Psoas muscle (tissue), 8 donors: Measurements from ENCODE around the gene SLIT3. TPM values are rescaled to one million over a fixed set of nuclear protein-coding genes. Genes with fewer than 3 reads are reported as not detected.

Source experiments
- ATAC-seq, 4 donors: fragments of 200-7000 bp; cut with Tn5 transposase; one replicate each; pipeline ENCODE4 v1.9.1; 2020; ENCODE audit warnings: moderate library complexity in 3 of 4, mild to moderate bottlenecking in 2 of 4
- DNase-seq, 2 donors: peaks; one replicate each; pipeline ENCODE4 v3.0.0-alpha.2; 2020
- H3K27ac ChIP-seq: fragments of 200-600 bp; one replicate; pipeline ENCODE4 v1.8.0; 2022
- H3K27me3 ChIP-seq, 3 donors: fragments of 200-600 bp in 1 of 3; one replicate each; pipeline versions ENCODE4 v1.6.1 to v1.8.0; 2013 to 2022; ENCODE audit warnings: low read length in 2 of 3, mild to moderate bottlenecking in 2 of 3, moderate library complexity in 1 of 3; ENCODE audit not compliant: insufficient read depth in 3 of 3
- H3K36me3 ChIP-seq, 2 donors: fragments of 200-600 bp in 1 of 2; one replicate each; pipeline versions ENCODE4 v1.6.1 to v1.8.0; 2013 to 2022; ENCODE audit warnings: low read depth in 1 of 2, mild to moderate bottlenecking in 1 of 2, moderate library complexity in 1 of 2; ENCODE audit not compliant: insufficient read depth in 1 of 2
- H3K4me1 ChIP-seq: fragments of 200-600 bp; one replicate; pipeline ENCODE4 v1.8.0; 2022
- H3K4me3 ChIP-seq: fragments of 200-600 bp; one replicate; pipeline ENCODE4 v1.8.0; 2022; ENCODE audit warnings: mild to moderate bottlenecking
- H3K9me3 ChIP-seq: fragments of 200-600 bp; one replicate; pipeline ENCODE4 v1.8.0; 2022
- WGBS, 3 donors: extraction: QIAGEN DNeasy Blood & Tissue Kit; methylation state at CpG; one replicate each; pipeline versions ENCODE4 v1.1.6 to v1.1.7; 2013; 5-methylcytosine and 5-hydroxymethylcytosine counted together
- intact Hi-C, 2 donors: fragments of 100-400 bp; cut with DNase I; formaldehyde crosslinking; loops; one replicate each; pipeline versions ENCODE4 v1.11.0 to v1.14.2; 2022
- polyA plus RNA-seq, 3 donors: library from polyadenylated mRNA; stranded (reverse); fragments of 200-250 nt; gene quantifications; one replicate each; pipeline ENCODE4 v1.2.3, GENCODE V29; 2013
- total RNA-seq, 4 donors: library from RNA; stranded (reverse); fragmentation: NEBNext Ultra II Directional in 2 of 4; extraction: Animal tissue kit (Norgen Biotek cat#: 25700) in 2 of 4; gene quantifications; one replicate each; pipeline versions ENCODE4 v1.2.1 to v1.2.4, GENCODE V29; 2021 to 2023
- TF ChIP-seq, protein P1 (sequence below): fragments of 200-600 bp; IDR thresholded peaks from one replicate; pipeline ENCODE4 v1.8.0; 2022; ENCODE audit warnings: antibody characterized with exemption
- donor health status: healthy with polysubstance abuse.
- donor health status: DM: no; HTN: no; CAD: no; lungs with moderate emphysema.
- donor health status: Bipolar disorder and iron deficiency.
- donor health status: healthy.
- donor health status: DM: yes; HTN: yes; CAD: no.
- donor health status: DM: no; HTN: no; CAD: no.
- donor health status: DM: no; HTN: no; CAD: no.
- donor health status: DM: yes; HTN: yes; CAD: no.

SLIT3 gene
- total and polyA plus RNA-seq, 7 donors = 0.81 to 5.9 (median 2.1) TPM

DNA sequence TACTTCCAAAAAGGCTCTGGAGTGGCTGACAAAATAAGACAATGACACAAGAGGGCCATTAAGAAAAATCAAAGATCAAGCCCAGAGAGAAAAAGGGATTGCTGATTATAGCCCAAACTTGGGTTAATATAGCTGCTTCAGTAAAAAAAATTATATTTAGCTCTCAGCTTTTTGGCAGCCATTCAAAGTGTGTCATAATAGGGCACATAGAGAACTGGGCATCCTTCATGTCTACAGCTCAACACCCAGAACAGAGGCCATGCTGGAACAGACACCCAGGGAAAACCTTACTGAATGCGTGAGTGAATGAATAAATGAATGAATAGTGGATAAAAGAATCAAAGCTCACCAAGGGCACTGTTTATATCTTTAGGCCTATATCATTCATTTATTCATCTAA, 110.1 kb downstream of the SLIT3 start:
- no peak for DNase-seq
- TF ChIP-seq, protein P1, sequence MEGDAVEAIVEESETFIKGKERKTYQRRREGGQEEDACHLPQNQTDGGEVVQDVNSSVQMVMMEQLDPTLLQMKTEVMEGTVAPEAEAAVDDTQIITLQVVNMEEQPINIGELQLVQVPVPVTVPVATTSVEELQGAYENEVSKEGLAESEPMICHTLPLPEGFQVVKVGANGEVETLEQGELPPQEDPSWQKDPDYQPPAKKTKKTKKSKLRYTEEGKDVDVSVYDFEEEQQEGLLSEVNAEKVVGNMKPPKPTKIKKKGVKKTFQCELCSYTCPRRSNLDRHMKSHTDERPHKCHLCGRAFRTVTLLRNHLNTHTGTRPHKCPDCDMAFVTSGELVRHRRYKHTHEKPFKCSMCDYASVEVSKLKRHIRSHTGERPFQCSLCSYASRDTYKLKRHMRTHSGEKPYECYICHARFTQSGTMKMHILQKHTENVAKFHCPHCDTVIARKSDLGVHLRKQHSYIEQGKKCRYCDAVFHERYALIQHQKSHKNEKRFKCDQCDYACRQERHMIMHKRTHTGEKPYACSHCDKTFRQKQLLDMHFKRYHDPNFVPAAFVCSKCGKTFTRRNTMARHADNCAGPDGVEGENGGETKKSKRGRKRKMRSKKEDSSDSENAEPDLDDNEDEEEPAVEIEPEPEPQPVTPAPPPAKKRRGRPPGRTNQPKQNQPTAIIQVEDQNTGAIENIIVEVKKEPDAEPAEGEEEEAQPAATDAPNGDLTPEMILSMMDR = no peak
- no peak overlapping the region for H3K4me3 ChIP-seq
- peaks cover 0 to 2% (median 0%) of the 10 kb centered on the region in 3 donors for H3K27me3 ChIP-seq
- intact Hi-C loops = no loop called here
- 64 to 82% (median 80%) methylated on average over 1 of the region's 1 CpG for WGBS, 3 donors
- H3K4me1 ChIP-seq = no peaks in the 10 kb centered on the region
- ATAC-seq = no peak
- no peak overlapping the region for H3K27ac ChIP-seq
- H3K36me3 ChIP-seq = no peaks in the 10 kb centered on the region
- H3K9me3 ChIP-seq = no peaks in the 10 kb centered on the region

DNA sequence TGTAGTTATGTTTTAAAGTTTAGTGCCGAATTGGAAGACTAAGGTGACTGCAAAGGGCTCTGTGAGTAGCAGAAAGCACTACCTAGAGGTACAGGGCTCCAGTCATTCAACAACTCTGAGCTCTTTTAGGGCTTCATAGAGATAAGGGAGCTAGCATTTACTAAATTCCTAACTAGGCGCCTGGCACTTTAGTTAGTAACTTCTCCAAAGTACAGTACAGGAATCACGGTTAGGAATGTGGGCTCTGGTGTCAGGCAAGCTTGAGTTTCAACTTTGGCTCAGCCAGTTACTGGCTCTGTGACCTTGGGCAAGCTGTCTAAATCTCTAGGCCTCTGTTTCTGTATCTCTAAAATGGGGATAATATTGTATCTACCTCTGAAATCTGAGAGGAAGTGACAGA, 115.3 kb downstream of the SLIT3 start:
- WGBS, 3 donors = 48 to 68% (median 53%) methylated on average over 3 of the region's 3 CpGs
- ATAC-seq (no peak), DNase-seq (no peak)
- H3K27me3 ChIP-seq = no peaks in the 10 kb centered on the region
- no peaks in the 10 kb centered on the region for H3K36me3 ChIP-seq
- TF ChIP-seq, protein P1 = no peak
- intact Hi-C loops = no loop called here
- no peaks in the 10 kb centered on the region for H3K9me3 ChIP-seq
- H3K27ac ChIP-seq = no peak overlapping the region
- no peak overlapping the region for H3K4me3 ChIP-seq
- H3K4me1 ChIP-seq = no peaks in the 10 kb centered on the region

DNA sequence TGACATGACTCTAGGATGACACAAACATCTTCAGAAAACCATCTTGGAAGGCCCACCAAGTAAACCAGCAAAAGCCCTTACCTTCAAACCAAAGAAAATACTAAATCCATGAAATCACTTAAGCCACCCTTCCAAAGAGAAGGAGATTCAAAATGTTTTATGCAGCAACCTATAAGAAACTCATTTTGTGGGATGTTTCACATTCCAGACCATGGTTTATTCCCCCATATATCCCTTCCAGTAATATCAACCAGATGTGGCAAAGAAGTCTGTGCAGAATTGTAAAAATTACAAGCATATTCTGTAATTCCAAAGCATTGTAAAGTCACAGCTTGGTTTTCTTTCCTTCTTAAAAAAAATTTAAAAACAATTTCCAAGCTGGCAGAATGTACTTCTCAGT, 117.4 kb downstream of the SLIT3 start:
- intact Hi-C loops = no loop called here
- H3K36me3 ChIP-seq = no peaks in the 10 kb centered on the region
- H3K9me3 ChIP-seq = no peaks in the 10 kb centered on the region
- TF ChIP-seq, protein P1 = no peak
- ATAC-seq (no peak), DNase-seq (no peak)
- H3K4me3 ChIP-seq = no peak overlapping the region
- H3K27ac ChIP-seq = no peak overlapping the region
- no peaks in the 10 kb centered on the region for H3K4me1 ChIP-seq
- H3K27me3 ChIP-seq = no peaks in the 10 kb centered on the region

DNA sequence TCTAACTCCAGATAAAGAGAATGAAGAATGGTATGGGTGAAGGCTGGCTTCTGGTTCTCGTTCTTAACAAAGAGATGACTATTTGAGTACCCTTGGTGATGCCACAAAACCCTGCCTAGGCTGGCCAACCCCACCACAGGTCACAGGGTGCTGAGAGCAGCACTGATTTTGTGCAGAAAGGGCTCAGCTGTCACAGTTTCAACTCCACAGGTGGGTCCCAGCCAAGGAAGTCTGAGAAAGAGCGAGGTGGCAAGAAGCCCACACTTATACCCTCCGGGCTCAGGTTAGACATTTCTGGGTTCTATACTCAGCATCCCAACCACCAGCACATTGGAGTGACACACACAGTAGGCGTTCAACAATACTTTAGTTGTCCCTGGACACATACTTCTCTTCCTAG, 118.1 kb downstream of the SLIT3 start:
- H3K9me3 ChIP-seq = no peaks in the 10 kb centered on the region
- H3K4me3 ChIP-seq = no peak overlapping the region
- intact Hi-C loops = no loop called here
- ATAC-seq (no peak), DNase-seq (no peak)
- H3K4me1 ChIP-seq = no peaks in the 10 kb centered on the region
- TF ChIP-seq, protein P1 = no peak
- no peak overlapping the region for H3K27ac ChIP-seq
- no peaks in the 10 kb centered on the region for H3K27me3 ChIP-seq
- WGBS, 3 donors = 75 to 86% (median 83%) methylated on average over 4 of the region's 4 CpGs
- H3K36me3 ChIP-seq = no peaks in the 10 kb centered on the region

DNA sequence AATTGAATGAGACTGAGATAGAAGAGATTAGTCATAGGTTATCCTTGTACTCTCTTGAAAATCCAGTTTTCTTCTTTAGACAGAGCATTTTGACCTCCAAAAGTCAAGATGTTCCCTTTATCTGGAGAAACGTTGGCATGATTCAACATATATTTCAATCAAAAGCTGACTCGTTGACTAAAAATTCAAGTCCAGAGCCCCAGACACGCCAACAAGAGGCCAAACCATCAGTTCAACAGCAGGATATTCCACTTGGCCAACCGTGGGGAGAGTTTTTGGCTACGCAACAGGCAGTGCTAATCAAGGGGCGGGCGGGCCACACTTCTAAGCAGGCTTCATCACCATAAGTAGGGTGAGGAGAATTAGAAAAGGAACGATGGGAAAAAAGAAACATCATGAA, 119.1 kb downstream of the SLIT3 start:
- Histone ChIP-seq H3K4me1 (no peaks in the 10 kb centered on the region), H3K4me3 (no peak overlapping the region), H3K36me3 (no peaks in the 10 kb centered on the region), H3K27ac (no peak overlapping the region), H3K27me3 (no peaks in the 10 kb centered on the region), H3K9me3 (no peaks in the 10 kb centered on the region)
- intact Hi-C loops = no loop called here
- ATAC-seq (no peak), DNase-seq (no peak)
- 55 to 66% (median 56%) methylated on average over 8 of the region's 8 CpGs for WGBS, 3 donors
- TF ChIP-seq, protein P1 = no peak
